NCI-H69 (cell line): ENCODE results near the gene LRBA.
"Not testable (repeated sequence)": the region's sequence is repeated elsewhere in the genome, so short reads cannot be mapped to it uniquely, and the experiment has no call there.

Experiments used
- DNase-seq: peaks from one replicate; lab custom pipeline; 2025; lab: John Stamatoyannopoulos, UW

LRBA gene

DNA sequence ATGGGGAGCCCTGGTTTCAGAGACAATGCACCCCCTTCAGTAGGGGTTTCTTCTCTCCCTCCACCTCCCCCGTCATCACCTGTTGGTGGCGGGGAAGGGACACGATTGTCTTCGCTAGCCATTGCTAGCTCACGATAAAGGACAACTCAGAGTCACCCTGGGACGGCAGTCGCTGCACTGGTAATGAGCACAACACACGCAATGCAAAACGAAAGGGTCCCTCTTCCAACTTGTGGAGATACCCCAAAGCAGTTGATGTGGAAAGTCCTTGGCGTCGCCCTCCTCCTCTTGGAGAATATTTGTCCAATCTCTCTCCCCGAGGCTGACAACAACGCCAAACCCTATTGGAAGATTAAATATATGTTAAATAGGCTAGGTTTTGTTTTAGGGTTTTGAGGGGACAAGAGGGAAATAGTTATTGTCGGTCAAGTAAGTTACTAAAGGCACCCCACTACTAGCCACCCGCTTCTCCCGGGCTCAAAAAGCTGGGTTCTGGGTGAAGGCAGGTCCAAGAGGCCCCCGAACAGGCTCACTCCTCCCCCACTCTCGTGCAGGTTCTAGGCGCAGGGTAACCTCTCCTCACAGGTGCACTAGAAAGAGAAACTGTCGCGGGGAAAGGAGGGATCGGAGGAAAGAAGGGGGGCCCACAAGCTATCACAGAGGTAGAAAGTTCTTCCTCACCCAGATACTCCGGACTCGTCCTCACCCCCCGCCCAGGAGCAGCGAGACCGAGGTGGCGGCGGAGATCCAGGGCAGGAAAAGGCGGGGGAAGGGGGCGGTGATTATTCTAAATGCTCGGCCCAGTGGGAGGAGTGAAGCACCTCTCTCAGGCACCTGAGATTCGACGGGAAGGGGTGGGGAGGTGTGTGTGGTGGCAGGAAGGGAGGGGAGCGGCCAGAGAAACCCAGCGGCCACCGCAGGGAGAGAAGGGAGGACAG, at the start of gene LRBA:
Gene LRBA, minus strand, starts transcription at position 764 of the 938 bp plus-strand sequence. Its CDS starts 642 bp downstream, at position 122.
- DNase-seq, result peak; percentile 93

DNA sequence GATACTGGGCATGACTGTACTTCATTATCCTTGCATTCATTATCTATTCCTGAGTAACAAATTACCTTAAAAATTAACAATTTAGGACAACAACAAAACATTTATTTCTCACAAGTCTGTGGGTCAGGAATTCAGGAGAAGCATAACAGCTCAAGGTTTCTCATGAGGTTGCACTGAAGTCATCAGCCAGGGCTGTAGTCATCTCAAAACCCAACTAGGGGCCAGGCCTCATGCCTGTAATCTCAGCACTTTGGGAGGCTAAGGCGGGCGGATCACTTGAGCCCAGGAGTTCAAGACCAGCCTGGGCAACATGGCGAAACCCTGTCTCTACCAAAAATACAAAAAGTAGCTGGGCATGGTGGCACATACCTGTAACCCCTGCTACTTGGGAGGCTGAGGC, 48.1 kb upstream of the LRBA start:
- DNase-seq, result not testable (repeated sequence)

GRCh38 chr4:151055539-151055938, 40.5 kb upstream of the LRBA start:
- DNase-seq, result no peak

DNA sequence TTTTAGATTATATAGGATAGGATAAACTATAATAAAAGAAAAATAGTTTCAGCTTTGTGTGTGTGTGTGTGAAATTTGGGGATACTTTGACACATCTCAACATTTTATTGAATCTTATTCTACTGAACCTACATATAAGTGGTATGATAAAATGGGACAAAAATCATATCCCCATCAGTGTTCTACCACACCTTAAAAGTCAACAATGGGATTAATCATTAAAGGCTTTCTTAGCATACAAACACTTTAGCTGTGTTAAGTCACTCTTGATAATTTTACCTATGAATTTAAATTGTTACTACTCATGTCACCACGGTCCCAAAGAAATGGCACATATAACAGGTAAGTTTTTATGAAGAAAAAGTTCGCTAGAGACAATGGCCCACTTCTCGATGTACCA, 37.7 kb upstream of the LRBA start:
- DNase-seq, result no peak

DNA sequence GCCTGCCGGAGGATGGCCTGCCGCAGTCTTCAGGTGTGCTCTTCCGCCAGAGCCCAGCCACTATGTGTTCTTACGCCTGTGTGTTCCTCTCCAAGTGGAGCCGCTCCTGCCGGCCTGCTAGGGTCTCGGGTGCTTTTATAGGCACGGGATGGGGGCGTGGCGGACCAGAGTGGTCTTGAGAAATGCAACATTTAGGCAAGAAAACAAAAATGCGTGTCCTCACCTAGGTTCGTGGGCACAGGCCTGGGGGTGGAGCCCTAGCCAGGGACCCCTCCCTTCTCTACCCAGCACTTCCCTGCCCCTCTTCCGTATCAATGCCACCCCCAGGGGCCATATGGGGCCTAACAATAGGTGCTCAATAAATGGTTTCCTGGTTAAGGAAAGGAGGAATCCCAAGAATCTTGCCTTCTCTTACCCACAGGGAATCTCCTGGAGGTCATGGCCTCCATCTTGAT, 34.4 kb upstream of the LRBA start:
- DNase-seq, result no peak

DNA sequence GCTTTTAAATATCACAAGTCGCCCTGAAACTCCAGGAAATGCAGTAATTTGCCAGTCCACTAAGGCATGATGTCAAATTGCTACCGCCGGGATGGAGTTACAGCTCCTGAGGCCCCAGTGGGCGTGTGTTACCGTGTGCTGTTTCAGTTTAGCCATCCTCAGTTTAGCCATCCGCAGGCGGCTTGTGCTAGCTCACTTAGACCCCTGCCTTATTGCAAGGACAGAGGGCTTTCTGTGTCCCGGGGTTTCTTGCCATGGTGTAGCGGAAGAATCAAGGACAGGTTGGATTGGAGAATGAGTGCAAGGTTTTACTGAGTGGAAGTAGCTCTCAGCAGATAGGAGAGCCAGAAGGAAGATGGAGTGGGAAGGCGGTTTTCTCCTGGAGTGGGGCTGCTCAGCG, 33.8 kb upstream of the LRBA start:
- DNase-seq, result no peak

DNA sequence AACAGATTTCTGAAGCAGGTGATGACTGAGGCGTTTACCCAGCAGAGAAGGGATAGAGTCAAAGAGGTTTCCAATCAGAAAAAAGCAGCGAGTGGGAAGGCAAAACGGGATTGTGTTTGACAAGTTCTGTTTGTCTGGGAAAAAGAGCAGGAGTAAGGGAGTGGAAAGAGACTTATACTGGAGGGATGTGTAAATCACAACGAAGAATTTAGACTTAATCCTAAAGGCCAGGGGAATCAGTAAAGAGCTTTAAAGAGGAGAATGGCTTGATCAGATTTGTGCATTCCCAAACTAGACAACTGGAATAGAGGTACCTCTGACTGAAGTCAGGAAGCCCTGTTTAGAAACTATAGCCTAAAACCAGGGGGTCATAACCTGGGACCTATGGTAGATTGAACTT, 31.5 kb upstream of the LRBA start:
- no peak for DNase-seq

- DNase-seq, result peak; percentile 73
Measured at GRCh38 chr4:151045907-151046306, 30.8 kb upstream of the LRBA start.

DNA sequence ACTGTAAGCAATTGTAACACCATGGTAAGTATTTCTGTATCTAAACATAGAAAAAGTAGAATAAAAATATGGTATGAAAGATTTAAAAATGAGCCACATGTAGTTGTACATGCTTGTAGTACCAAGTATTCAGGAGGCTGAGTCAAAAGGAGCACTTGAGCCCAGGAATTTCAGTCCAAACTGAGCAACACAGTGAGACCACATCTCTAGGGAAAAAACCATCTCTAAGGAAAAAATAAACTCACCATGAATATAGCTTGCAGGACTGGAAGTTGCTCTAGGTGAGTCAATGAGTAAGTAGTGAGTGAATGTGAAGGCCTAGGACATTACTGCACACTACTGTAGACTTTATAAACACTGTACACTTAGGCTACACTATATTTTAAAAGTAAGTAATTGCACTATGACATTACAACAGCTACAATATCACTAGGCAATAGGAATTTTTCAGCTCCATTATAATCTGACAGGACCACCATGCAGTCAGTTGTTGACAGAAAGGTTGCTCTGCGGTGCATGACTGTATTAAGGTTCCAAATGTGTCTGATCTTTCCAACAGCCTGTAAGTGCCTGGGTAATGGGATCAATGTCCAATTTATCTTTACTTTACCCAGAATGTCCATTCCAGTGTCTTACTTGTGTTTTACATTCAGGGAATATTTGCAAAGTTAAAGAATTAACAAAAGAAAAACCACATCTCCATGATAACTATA, 28.9 kb upstream of the LRBA start:
- no peak for DNase-seq

DNA sequence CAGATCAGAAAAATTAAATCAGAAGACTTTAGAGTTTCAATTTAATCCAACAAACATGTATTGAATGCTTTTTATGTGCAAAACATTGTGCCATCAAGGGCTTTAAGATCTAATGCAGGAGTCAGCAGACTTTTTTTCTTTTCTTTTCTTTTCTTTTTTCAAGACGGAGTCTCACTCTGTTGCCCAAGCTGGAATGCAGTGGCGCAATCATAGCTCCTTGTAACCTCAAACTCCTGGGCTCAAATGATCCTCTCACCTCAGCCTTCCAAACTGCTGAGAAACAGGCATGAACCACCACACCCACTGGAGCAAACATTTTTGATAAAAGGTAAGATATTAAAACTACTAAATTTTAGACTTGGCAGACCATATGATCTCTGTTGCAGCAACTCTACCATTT, 24.6 kb upstream of the LRBA start:
- DNase-seq, result no peak

GRCh38 chr4:151038452-151039157, 23.5 kb upstream of the LRBA start:
- no peak for DNase-seq

DNA sequence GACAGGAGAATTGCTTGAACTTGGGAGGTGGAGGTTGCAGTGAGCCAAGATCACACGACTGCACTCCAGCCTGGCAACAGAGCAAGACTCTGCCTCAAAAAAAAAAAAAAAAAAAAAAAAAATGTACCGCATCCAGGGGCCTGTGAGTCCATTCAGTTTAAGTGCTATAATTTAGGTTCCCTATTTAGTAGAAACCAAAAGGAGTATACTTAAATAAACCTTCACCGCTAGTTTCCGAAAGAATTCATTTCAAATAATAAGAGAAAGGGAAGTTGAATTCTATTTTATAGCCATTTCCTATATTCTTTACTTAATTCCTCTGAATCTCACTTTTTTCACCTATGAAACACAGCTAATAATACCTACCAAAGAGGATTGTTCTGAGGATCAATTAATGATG, 20.8 kb upstream of the LRBA start:
- DNase-seq, result no peak

GRCh38 chr4:151035328-151035727, 20.2 kb upstream of the LRBA start:
- peak; percentile 79 for DNase-seq

DNA sequence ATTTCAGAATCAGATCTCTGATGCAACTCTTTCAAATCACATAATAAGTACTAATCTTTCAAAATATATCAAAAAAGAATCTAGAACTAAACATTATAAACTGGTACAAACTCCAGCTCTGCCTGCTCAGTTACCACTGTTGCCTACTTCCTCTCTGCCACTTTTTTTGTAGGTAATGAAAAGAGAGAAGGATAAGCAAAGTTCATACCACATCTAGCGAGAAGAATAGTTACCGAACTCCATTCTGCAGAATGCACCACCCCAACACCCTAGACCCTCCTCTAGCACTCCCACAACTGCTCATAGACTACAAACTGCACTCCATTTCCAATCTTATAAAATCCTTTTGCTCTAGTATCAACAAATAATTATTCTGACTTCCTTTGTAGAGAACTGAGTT, 19.7 kb upstream of the LRBA start:
- DNase-seq, result peak; percentile 28

DNA sequence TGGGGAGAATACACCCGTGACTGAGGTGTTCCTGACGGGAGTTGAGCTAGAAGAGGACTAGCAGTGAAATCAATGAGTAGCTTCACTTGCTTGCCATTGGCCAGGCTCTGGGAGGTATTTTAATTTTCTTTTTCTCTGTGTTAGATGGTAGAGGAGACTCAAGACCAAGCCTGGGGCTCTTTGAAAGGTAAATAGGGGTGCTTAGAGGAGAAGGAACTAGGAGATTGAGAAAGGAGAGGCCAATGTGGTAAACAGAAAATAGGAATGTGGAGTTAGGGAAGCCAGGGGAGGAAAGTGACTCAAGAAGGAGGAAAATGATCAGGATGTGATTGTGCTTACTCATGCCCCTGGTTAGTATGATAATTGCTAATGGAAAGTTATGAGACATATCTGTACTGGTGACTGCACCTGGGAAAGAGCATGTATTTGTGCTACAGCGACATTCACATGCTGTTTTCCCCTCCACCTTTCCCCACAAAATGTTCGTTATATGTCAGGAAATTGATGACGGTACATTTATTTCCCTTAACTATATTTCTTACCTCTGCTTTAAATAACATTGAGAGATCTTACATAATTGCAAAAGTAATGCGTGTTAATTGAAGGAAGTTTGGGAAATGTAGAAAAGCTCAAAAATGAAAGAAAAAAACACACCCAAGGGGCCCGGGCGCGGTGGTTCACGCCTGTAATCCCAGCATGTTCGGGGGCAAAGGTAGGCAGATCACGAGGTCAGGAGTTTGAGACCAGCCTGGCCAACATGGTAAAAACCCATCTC, 16.9 kb upstream of the LRBA start:
- no peak for DNase-seq

DNA sequence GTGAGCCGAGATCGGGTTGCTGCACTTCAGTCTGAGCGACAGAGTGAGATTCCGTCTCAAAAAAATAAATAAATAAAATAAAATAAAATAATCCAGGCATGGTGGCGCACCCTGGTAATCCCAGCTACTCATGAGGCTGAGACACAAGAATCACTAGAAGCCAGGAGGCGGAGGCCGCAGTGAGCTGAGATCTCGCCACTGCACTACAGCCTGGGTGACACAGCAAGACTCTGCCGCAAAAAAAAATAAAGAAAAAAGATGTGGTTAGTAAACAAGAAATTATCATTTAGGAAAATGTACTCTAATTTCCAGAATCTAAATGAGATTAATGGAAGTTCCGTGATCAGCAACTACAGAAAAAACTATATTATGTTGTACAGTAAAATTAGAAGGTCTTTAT, 14.5 kb upstream of the LRBA start:
- DNase-seq, result no peak

- not testable (repeated sequence) for DNase-seq
Measured at GRCh38 chr4:151029006-151029405, 13.9 kb upstream of the LRBA start.

DNA sequence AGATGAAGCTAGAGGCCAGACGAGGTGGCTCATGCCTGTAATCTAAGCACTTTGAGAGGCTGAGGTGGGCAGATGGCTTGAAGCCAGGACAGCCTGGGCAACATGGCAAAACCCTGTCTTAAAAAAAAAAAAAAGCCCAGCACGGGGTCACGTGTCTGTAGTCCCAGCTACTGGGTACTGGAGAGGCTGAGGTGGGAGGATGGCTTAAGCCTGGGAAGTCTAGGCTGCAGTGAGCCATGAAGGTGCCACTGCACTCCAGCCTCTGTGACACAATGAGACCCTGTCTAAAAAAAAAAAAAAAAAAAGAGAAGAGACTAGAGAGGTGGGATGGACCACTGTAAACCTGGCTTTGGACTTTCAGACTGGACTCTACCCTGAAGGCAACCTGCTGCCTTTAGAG, 10.7 kb upstream of the LRBA start:
- DNase-seq, result no peak

- no peak for DNase-seq
Measured at GRCh38 chr4:151022586-151022985, 7.5 kb upstream of the LRBA start.

- DNase-seq, result no peak
Measured at GRCh38 chr4:151021637-151022334, 6.7 kb upstream of the LRBA start.
